HL-60 (cell line): ENCODE results near the gene WWOX.

ENCODE experiments used
- GABPA ChIP-seq: IDR thresholded peaks from 2 replicates; pipeline ENCODE4 v1.6.1; 2012; ENCODE audit warnings: low read depth
- POLR2AphosphoS5 ChIP-seq: IDR thresholded peaks from 2 replicates; pipeline ENCODE4 v1.6.1; 2012; ENCODE audit warnings: low read depth
- SPI1 ChIP-seq: IDR thresholded peaks from 2 replicates; pipeline ENCODE4 v1.6.1; 2012; ENCODE audit warnings: low read depth, mild to moderate bottlenecking, borderline replicate concordance
- TF ChIP-seq, protein P1 (sequence below): IDR thresholded peaks from one replicate; pipeline ENCODE4 v1.5.1; 2011; ENCODE audit warnings: low read length, control low read depth, inconsistent platforms; ENCODE audit not compliant: insufficient read depth
- TF ChIP-seq, protein P2 (sequence below): IDR thresholded peaks from 2 replicates; pipeline ENCODE4 v1.6.1; 2012; ENCODE audit warnings: low read depth; ENCODE audit not compliant: insufficient replicate concordance

- TF ChIP-seq, protein P1, sequence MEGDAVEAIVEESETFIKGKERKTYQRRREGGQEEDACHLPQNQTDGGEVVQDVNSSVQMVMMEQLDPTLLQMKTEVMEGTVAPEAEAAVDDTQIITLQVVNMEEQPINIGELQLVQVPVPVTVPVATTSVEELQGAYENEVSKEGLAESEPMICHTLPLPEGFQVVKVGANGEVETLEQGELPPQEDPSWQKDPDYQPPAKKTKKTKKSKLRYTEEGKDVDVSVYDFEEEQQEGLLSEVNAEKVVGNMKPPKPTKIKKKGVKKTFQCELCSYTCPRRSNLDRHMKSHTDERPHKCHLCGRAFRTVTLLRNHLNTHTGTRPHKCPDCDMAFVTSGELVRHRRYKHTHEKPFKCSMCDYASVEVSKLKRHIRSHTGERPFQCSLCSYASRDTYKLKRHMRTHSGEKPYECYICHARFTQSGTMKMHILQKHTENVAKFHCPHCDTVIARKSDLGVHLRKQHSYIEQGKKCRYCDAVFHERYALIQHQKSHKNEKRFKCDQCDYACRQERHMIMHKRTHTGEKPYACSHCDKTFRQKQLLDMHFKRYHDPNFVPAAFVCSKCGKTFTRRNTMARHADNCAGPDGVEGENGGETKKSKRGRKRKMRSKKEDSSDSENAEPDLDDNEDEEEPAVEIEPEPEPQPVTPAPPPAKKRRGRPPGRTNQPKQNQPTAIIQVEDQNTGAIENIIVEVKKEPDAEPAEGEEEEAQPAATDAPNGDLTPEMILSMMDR = no peak
- TF ChIP-seq POLR2AphosphoS5 (no peak), SPI1 (no peak), GABPA (no peak)
- TF ChIP-seq, protein P2, sequence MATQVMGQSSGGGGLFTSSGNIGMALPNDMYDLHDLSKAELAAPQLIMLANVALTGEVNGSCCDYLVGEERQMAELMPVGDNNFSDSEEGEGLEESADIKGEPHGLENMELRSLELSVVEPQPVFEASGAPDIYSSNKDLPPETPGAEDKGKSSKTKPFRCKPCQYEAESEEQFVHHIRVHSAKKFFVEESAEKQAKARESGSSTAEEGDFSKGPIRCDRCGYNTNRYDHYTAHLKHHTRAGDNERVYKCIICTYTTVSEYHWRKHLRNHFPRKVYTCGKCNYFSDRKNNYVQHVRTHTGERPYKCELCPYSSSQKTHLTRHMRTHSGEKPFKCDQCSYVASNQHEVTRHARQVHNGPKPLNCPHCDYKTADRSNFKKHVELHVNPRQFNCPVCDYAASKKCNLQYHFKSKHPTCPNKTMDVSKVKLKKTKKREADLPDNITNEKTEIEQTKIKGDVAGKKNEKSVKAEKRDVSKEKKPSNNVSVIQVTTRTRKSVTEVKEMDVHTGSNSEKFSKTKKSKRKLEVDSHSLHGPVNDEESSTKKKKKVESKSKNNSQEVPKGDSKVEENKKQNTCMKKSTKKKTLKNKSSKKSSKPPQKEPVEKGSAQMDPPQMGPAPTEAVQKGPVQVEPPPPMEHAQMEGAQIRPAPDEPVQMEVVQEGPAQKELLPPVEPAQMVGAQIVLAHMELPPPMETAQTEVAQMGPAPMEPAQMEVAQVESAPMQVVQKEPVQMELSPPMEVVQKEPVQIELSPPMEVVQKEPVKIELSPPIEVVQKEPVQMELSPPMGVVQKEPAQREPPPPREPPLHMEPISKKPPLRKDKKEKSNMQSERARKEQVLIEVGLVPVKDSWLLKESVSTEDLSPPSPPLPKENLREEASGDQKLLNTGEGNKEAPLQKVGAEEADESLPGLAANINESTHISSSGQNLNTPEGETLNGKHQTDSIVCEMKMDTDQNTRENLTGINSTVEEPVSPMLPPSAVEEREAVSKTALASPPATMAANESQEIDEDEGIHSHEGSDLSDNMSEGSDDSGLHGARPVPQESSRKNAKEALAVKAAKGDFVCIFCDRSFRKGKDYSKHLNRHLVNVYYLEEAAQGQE = no peak
Measured at GRCh38 chr16:78998879-78999278, 899.4 kb downstream of the WWOX start.
